PC-9 (cell line): ENCODE measurements around the gene SLC7A10. TPM values are rescaled to one million over a fixed set of nuclear protein-coding genes. Genes with fewer than 3 reads are reported as not detected.

Source experiments
- BruUV-seq: library from RNA; stranded (reverse); fragments of 400-500 nt; replicated peaks from 2 replicates; lab custom pipeline; 2021; lab: Mats Ljungman, UMichigan
- CTCF ChIA-PET: fragments of 300-600 bp; sonication (Branson Sonifier 250); formaldehyde crosslinking; loops from one replicate; lab custom pipeline; 2022; ENCODE audit warnings: antibody characterized with exemption; lab: Charles Lee
- POLR2A ChIA-PET: fragments of 300-600 bp; sonication (Branson Sonifier 250); formaldehyde crosslinking; loops from one replicate; lab custom pipeline; 2022; ENCODE audit warnings: antibody characterized with exemption; ENCODE audit not compliant: unreplicated experiment; lab: Charles Lee
- DNase-seq, 2 experiments: peaks; one replicate each; pipeline versions ENCODE4 v3.0.0 to v3.0.0-alpha.2; 2015 to 2022; ENCODE audit warnings: mixed read lengths in 1 of 2
- H2AFZ ChIP-seq: fragments of 200-600 bp; sonication (generic); 2 replicates; pipeline ENCODE4 v1.8.1; 2017; ENCODE audit warnings: antibody characterized with exemption
- H3F3A ChIP-seq: fragments of 200-600 bp; sonication (generic); 2 replicates; pipeline ENCODE4 v1.8.1; 2017; ENCODE audit warnings: antibody characterized with exemption, mild to moderate bottlenecking, low read depth; ENCODE audit not compliant: insufficient read depth
- H3K27ac ChIP-seq: fragments of 200-600 bp; sonication (generic); 2 replicates; pipeline ENCODE4 v1.6.1; 2016; ENCODE audit warnings: mixed run types
- H3K27me3 ChIP-seq: fragments of 200-600 bp; sonication (generic); 2 replicates; pipeline ENCODE4 v1.6.1; 2016; ENCODE audit warnings: low read depth, mixed run types; ENCODE audit not compliant: insufficient read depth
- H3K36me3 ChIP-seq: fragments of 200-600 bp; sonication (generic); 2 replicates; pipeline ENCODE4 v1.6.1; 2016; ENCODE audit warnings: low read depth, mixed run types
- H3K4me1 ChIP-seq: fragments of 200-600 bp; sonication (generic); replicated peaks from 2 replicates; pipeline ENCODE4 v1.6.1; 2016; ENCODE audit warnings: mixed run types; ENCODE audit not compliant: insufficient read depth
- H3K4me2 ChIP-seq: fragments of 200-600 bp; sonication (generic); 2 replicates; pipeline ENCODE4 v1.6.1; 2017; ENCODE audit warnings: mixed run types
- H3K4me3 ChIP-seq: fragments of 200-600 bp; sonication (generic); 2 replicates; pipeline ENCODE4 v1.6.1; 2016; ENCODE audit warnings: mixed run types
- H3K79me2 ChIP-seq: fragments of 200-600 bp; sonication (generic); 2 replicates; pipeline ENCODE4 v1.6.1; 2017; ENCODE audit warnings: low read depth, mixed run types
- H3K9me2 ChIP-seq: fragments of 200-600 bp; sonication (generic); 2 replicates; pipeline ENCODE4 v1.8.1; 2017; ENCODE audit warnings: mild to moderate bottlenecking; ENCODE audit not compliant: insufficient read depth
- H3K9me3 ChIP-seq: fragments of 200-600 bp; sonication (generic); 2 replicates; pipeline ENCODE4 v1.8.1; 2016; ENCODE audit warnings: low read depth; ENCODE audit not compliant: insufficient read depth
- H4K20me1 ChIP-seq: fragments of 200-600 bp; sonication (generic); 2 replicates; pipeline ENCODE4 v1.8.1; 2017; ENCODE audit not compliant: insufficient read depth
- CTCF ChIP-seq: fragments of 200-600 bp; sonication (generic); conservative IDR thresholded peaks from 2 replicates; pipeline ENCODE4 v1.6.1; 2017; ENCODE audit warnings: mixed run types, antibody characterized with exemption, mild to moderate bottlenecking, moderate library complexity
- EZH2 ChIP-seq: fragments of 200-600 bp; sonication (generic); IDR thresholded peaks from 2 replicates; pipeline ENCODE4 v1.8.0; 2017; ENCODE audit warnings: antibody characterized with exemption, low read depth
- intact Hi-C: fragments of 100-400 bp; cut with micrococcal nuclease; formaldehyde crosslinking; loops from one replicate; pipeline ENCODE4 v1.10.0; 2022; ENCODE audit not compliant: unreplicated experiment
- total RNA-seq: library from RNA; stranded (reverse); gene quantifications from 2 replicates; pipeline ENCODE4 v1.2.3, GENCODE V29; 2021

SLC7A10 gene
- total RNA-seq, 1 experiment from 2014 or later: not detected

GRCh38 chr19:33219261-33219815 lies 6.3 kb downstream of the SLC7A10 start:
- no peaks in the 10 kb centered on the region for H3K36me3 ChIP-seq
- no peaks in the 10 kb centered on the region for H3K9me3 ChIP-seq
- H3K4me3 ChIP-seq: no peak overlapping the region
- peaks cover 70% of the 10 kb centered on the region for H3K27me3 ChIP-seq
- no peak for TF ChIP-seq EZH2
- TF ChIP-seq CTCF: no peak; the same call in 1 of the 2 replicates
- intact Hi-C loops: no loop called here
- H3K9me2 ChIP-seq: no peaks in the 10 kb centered on the region
- H2AFZ ChIP-seq: no peak overlapping the region
- POLR2A ChIA-PET: no interaction called here
- no peaks in the 10 kb centered on the region for H3K79me2 ChIP-seq
- no peaks in the 10 kb centered on the region for H3K4me1 ChIP-seq
- H4K20me1 ChIP-seq: no peaks in the 10 kb centered on the region
- no peak overlapping the region for H3K4me2 ChIP-seq
- BruUV-seq: no TSS peak
- no peak for DNase-seq
- CTCF ChIA-PET: no interaction called here
- H3F3A ChIP-seq: no peaks in the 10 kb centered on the region
- H3K27ac ChIP-seq: no peak overlapping the region

GRCh38 chr19:33217881-33218280 lies 7.8 kb downstream of the SLC7A10 start:
- ChIA-PET POLR2A (no interaction called here), CTCF (no interaction called here)
- TF ChIP-seq EZH2 (no peak), CTCF (no peak)
- intact Hi-C loops: no loop called here
- no peaks in the 10 kb centered on the region for H4K20me1 ChIP-seq
- no peak for DNase-seq
- H3K27me3 ChIP-seq: peaks cover 72% of the 10 kb centered on the region
- H3F3A ChIP-seq: no peaks in the 10 kb centered on the region
- no peak overlapping the region for H3K27ac ChIP-seq
- no peak overlapping the region for H2AFZ ChIP-seq
- H3K79me2 ChIP-seq: no peaks in the 10 kb centered on the region
- H3K36me3 ChIP-seq: no peaks in the 10 kb centered on the region
- no peaks in the 10 kb centered on the region for H3K9me3 ChIP-seq
- H3K9me2 ChIP-seq: no peaks in the 10 kb centered on the region
- no peak overlapping the region for H3K4me3 ChIP-seq
- H3K4me2 ChIP-seq: no peak overlapping the region
- H3K4me1 ChIP-seq: no peaks in the 10 kb centered on the region
- no TSS peak for BruUV-seq

- H3K9me3 ChIP-seq: no peaks in the 10 kb centered on the region
Observed at GRCh38 chr19:33216198-33216830, 9.3 kb downstream of the SLC7A10 start.

More at GRCh38 chr19:33216198-33216830, 9.3 kb downstream of the SLC7A10 start:
- H3K27me3 ChIP-seq: peaks cover 71% of the 10 kb centered on the region
- no peak overlapping the region for H2AFZ ChIP-seq
- H3K27ac ChIP-seq: no peak overlapping the region
- no TSS peak for BruUV-seq
- no peaks in the 10 kb centered on the region for H3F3A ChIP-seq
- no peak for TF ChIP-seq EZH2
- no peak for TF ChIP-seq CTCF
- H3K4me1 ChIP-seq: no peaks in the 10 kb centered on the region
- no peak overlapping the region for H3K4me3 ChIP-seq
- ChIA-PET CTCF (no interaction called here), POLR2A (no interaction called here)
- no peak overlapping the region for H3K4me2 ChIP-seq
- H3K36me3 ChIP-seq: no peaks in the 10 kb centered on the region
- no peaks in the 10 kb centered on the region for H3K9me2 ChIP-seq
- intact Hi-C loops: no loop called here
- DNase-seq: no peak
- H4K20me1 ChIP-seq: no peaks in the 10 kb centered on the region
- H3K79me2 ChIP-seq: no peaks in the 10 kb centered on the region
